ENCODE data around the gene PCDHGA3. TPM values are rescaled to one million over a fixed set of nuclear protein-coding genes. Genes with fewer than 3 reads are reported as not detected.
"Not testable (repeated sequence)": the region's sequence is repeated elsewhere in the genome, so short reads cannot be mapped to it uniquely, and the experiment has no call there.

PCDHGA3 gene
- total RNA-seq, 2 donors from 2014 or later: 5.0 to 5.8 TPM

GRCh38 chr5:141371572-141372475 lies 28.2 kb downstream of the PCDHGA3 start:
- no peak for DNase-seq
- ATAC-seq: peak in 1 of 2 donors; percentile 21
- intact Hi-C loops (cut with DNase I): no loop called here

- ATAC-seq: no peak
- intact Hi-C loops (cut with DNase I): no loop called here
Measured at GRCh38 chr5:141373673-141374317, 30.2 kb downstream of the PCDHGA3 start, which contains the start of gene PCDHGA6. Gene PCDHGA6 (plus strand): TSS chr5:141373891. CDS start chr5:141374084, 193 bp downstream.

GRCh38 chr5:141374627-141375026 lies 31.0 kb downstream of the PCDHGA3 start:
- DNase-seq: no peak
- no peak for ATAC-seq
- intact Hi-C loops (cut with DNase I): no loop called here

More at GRCh38 chr5:141373673-141374317, 30.2 kb downstream of the PCDHGA3 start, which contains the start of gene PCDHGA6:
- DNase-seq: no peak

- ATAC-seq; intact Hi-C loops (cut with DNase I); DNase-seq: not testable (repeated sequence)
Measured at GRCh38 chr5:141375444-141376155, 32.0 kb downstream of the PCDHGA3 start.

GRCh38 chr5:141382469-141383294 lies 39.1 kb downstream of the PCDHGA3 start, which contains the start of gene PCDHGA7:
Gene PCDHGA7 (plus strand): TSS chr5:141382742. CDS start chr5:141382900, 158 bp downstream.
- ATAC-seq: peak in 1 of 2 donors; percentile 34
- no peak for DNase-seq
- intact Hi-C loops (cut with DNase I): no loop called here

GRCh38 chr5:141383345-141383744 lies 39.7 kb downstream of the PCDHGA3 start:
- intact Hi-C loops (cut with DNase I): no loop called here
- DNase-seq (no peak), ATAC-seq (no peak)

GRCh38 chr5:141384471-141385267 lies 41.0 kb downstream of the PCDHGA3 start:
- intact Hi-C loops (cut with DNase I): no loop called here
- ATAC-seq (no peak), DNase-seq (no peak)

- ATAC-seq: peak; percentile 76 to 85
- intact Hi-C loops (cut with DNase I); DNase-seq: not testable (repeated sequence)
Measured at GRCh38 chr5:141387557-141388311, 44.1 kb downstream of the PCDHGA3 start, which contains the start of gene PCDHGB4. Gene PCDHGB4 (plus strand): TSS chr5:141387698. CDS start chr5:141387885, 187 bp downstream.

GRCh38 chr5:141388661-141389060 lies 45.0 kb downstream of the PCDHGA3 start:
- DNase-seq (no peak), ATAC-seq (no peak)
- intact Hi-C loops (cut with DNase I): no loop called here

GRCh38 chr5:141389153-141390042 lies 45.8 kb downstream of the PCDHGA3 start:
- intact Hi-C loops (cut with DNase I): no loop called here
- ATAC-seq: no peak
- no peak for DNase-seq

- no peak for DNase-seq
Measured at GRCh38 chr5:141392429-141393198, 49.0 kb downstream of the PCDHGA3 start, which contains the start of gene PCDHGA8. Gene PCDHGA8 (plus strand): TSS chr5:141392633. CDS start chr5:141392814, 181 bp downstream.

GRCh38 chr5:141393267-141393666 lies 49.6 kb downstream of the PCDHGA3 start:
- no peak for ATAC-seq
- DNase-seq: no peak
- intact Hi-C loops (cut with DNase I): no loop called here

More at GRCh38 chr5:141392429-141393198, 49.0 kb downstream of the PCDHGA3 start, which contains the start of gene PCDHGA8:
- no peak for ATAC-seq
- intact Hi-C loops (cut with DNase I): no loop called here

GRCh38 chr5:141394401-141395187 lies 51.0 kb downstream of the PCDHGA3 start:
- intact Hi-C loops (cut with DNase I); ATAC-seq; DNase-seq: not testable (repeated sequence)
